GM21528 (cell line): Measurements from ENCODE around the gene SLC38A6.

Experiments
- ATAC-seq: cut with Tn5 transposase; IDR thresholded peaks from one replicate; pipeline ENCODE4 v1.9.1; 2021; ENCODE audit warnings: mild to moderate bottlenecking, moderate library complexity; ENCODE audit not compliant: unreplicated experiment, low FRiP score

The SLC38A6 gene

DNA sequence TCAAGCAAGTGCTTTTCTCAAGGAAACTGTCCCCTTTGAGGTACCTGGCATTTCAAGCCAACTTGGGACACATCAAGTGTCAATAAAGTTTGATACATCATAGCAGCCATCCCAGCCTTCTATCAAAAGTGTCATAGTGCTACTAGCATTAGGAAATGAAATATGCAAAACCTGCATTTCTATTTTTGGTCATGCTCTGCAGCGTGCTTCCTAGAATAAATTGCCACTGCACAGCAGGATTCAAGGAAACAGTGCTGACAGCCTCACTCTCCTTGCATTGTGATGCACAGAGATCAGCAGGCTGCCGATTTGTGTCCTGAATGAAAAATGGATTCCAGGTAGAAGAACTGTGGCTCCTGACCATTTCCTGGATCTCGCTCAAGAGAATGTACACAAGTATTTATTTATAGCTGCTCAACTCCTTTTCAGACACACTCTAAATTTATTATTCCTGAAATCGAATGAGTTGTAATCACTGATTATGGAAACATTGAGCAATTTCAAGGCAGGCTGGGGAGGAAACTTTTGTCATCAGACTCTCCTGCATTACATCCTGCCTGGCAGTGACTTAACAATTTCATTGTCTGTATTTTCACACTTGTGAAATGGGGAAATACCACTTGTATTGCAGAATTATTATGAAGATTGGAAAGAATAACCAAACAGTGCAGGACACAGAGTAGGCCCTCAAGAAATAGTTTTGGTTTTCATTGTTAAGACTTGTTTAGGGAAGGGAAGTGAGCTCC, 120.9 kb downstream of the SLC38A6 start:
- no peak for ATAC-seq
